SIG-M5 treated with dmso at 0.1 percent for 504 hours (cell line): ENCODE measurements around the gene CPE.

Experiments used
- DNase-seq: peaks from one replicate; lab custom pipeline; 2025; ENCODE audit not compliant: unreplicated experiment; lab: John Stamatoyannopoulos, UW

CPE gene

DNA sequence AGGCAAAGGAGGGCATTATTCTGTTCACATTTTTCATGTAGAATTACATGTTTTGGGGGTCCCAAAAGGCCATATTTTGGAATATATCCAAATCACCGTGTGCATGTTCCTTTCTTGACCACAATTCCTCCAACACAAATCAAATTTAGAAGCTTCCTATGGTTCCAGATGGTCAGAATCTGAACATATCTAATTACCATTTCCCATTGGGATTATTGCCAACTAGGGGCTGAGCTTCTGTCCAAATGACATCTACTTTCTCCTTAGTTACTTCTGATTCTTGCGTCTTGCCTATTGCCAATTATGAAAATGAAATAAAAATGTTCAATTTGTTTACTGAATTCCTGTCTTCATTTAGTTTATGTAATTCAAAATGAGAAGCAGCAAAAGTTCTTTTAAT, 163.7 kb downstream of the CPE start:
- no peak for DNase-seq
